Measurements from ENCODE around the gene GPR15.

Gene GPR15

DNA sequence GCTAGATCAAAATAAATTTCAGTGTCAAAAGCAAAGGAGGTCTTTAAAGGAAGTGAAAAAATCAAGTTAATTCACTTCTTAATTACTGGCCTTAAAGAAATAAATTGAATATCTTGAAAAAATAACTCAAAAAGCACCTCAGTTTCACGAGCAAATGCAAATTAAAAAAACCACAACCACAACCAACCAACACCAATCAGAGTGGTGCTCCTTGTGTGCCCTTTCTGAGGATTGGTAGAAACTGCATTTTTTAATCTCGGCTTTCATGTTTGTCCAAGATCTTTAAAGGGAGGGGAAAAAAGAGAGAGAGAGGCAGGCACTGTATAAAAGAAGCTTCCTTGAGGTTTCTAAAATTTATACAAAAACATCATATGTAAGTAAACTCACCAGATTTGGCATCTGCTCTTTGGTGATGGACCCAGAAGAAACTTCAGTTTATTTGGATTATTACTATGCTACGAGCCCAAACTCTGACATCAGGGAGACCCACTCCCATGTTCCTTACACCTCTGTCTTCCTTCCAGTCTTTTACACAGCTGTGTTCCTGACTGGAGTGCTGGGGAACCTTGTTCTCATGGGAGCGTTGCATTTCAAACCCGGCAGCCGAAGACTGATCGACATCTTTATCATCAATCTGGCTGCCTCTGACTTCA is at the start of gene GPR15:
GPR15 (plus strand) TSS at position 357 of the 653 bp plus-strand sequence; CDS start at position 413, 56 bp downstream.
- DNase-seq (ENCODE audit: low spot score): no peak

DNA sequence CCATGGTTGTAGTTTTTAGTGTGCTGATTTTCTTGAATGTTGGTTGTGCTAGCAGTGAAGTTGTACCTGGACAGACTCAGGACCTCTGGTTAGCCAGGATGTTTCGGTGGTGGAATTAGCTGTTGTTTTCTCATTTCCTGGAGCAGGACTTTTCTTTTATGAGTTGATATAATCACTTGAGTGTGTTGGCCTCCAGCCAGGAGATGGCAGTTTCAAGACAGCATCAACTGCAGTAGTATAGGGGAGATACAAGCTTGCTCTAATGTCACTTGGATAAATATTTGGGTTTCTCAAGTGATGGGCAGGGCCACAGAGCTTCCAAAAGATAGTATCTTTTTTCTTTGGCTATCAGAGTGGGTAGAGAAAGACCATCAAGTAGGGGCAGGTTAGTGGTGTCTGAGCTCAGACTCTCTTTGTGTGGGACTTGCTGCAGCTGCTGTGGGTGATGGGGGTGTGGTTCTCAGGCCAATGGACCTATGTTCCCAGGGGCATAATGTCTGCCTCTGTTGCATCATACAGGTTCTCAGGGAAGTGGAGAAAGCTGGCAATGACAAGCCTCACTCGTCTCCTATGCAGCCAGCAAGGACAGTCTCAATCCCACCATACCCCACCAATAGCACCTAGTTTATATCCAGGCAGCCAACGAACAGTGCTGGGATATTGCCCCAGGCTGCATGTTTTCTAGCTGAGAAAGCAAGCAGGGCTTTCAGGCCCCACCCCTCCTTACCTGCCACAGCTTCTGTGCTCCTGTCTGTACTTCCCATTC is 48.9 kb upstream of the GPR15 start:
- DNase-seq (ENCODE audit: low spot score): no peak

DNA sequence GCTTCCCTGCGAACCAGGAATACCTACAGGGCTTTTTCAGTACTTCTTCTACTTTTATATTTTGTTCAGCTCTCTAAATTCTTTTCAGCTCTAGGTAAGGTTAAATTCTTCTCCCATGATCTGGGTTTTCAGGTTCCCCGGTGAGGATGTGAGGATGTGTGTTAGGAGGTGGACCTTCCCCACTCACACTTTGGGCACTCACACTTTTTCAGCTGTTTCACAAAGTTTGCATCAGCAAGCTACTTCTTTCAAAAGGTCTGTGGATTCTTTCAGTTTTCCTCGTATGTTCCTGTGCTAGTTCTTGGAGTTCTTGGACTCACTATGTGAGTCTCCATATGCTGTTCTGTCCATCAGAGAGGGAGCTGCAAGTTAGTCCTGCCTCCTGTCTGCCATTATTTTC is 48.2 kb upstream of the GPR15 start:
- no peak for DNase-seq (ENCODE audit: low spot score)

DNA sequence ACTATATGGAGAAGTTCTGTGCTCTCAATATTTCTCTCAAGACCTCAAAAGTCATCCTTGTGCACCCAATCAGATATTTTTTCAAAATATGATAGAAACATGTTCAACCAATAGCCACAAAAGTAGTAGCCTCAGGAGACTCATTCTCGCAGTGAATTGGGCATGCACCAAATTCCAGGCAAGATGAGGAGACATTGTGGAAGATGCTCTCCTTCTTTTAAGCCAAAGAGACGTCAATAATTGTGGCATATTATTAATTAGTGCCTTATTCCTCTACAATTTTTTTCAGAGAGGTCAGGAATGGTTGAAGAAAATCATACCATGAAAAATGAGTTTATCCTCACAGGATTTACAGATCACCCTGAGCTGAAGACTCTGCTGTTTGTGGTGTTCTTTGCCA is 34.4 kb upstream of the GPR15 start, which contains the start of gene OR5K2:
OR5K2 (plus strand) TSS at position 301 of the 400 bp plus-strand sequence; CDS start at position 301, 0 bp downstream.
- no peak for DNase-seq (ENCODE audit: low spot score)

DNA sequence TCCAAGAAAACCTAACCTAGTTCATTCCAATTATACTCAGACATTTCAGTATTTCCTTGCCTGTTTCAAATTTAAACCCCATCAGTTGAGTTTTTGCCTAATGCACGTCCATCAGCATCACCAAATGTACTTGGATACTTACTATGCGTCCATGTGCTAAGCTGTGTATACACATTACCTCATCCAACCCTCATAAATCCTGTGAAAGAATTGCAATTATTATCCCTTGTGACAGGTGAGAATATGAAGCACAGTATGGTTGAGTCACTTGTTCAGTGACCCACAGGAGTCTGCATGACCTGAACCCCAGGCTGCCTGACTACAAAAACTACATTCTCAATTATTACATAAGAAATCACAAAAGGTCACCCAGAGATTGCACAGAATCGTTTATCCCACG is 31.8 kb upstream of the GPR15 start:
- DNase-seq (ENCODE audit: low spot score): no peak

DNA sequence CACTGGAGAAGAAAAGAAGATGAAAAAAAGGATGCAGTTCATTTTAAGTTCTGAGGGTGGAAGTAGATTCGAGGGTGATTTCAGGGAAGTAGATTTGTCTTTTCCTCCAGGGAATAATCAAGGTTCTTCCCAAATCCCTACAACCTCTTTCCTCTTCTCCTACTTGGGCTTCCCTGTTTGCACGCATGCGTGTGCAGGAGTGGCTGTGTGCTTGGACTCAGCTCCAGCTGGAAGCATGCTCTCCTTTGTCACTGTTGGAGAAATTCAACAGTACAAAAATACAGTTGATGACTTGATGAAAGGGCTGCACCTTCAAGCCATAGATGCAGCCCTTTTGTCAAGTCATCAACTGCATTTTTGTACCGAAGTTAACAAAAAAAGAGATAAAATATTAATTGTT is 30.5 kb upstream of the GPR15 start:
- no peak for DNase-seq (ENCODE audit: low spot score)

DNA sequence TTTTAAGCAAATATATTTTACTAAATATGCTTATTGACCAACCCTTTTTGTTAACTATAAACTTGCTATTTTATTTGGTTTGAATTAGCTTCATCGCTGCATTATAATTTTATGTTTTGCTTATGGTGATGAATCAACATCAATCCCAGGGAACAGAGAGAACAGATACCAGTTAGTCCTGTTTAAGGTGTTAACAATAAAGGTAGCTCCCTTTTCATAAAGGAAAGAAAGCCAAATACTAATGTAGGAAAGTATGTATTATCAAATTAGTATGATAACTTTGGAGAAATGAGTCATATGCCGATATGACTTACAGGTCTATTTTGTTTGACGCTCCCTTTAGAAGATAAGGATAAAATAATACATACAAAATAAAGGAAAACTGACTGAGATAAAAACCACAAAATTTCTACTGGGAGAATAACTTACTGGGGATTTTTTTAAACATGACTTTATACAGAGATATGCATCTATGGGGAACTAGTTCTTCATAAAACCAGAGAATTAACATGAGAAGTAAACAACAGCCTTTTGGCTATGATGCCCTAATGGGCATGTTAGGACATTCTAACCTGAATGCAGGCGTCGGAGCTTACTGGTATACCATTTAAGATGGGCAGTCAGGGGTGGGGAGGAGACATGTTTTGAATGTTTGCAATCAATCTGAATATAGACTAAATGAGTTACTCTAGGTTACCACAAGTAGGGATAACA is 29.8 kb upstream of the GPR15 start:
- DNase-seq (ENCODE audit: low spot score): no peak

DNA sequence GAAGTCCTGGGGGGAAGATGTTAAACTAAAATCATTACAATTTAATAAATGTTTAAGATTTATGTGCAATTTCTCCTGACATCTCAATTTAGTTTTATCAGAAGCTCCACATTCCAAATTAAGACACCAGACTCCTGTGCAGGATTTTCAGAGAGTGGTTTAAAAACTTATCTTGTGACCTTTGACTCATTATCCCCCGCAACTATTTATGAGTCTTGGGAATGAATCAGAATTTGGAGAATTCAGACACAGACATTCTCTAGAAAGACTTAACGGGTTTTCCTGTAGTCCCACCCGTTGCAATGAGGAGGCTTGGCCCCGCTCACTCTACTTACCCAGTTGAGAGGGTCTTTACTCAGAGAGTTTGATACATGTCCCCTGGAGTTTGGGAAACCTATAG is 27.2 kb upstream of the GPR15 start:
- DNase-seq (ENCODE audit: low spot score): no peak

DNA sequence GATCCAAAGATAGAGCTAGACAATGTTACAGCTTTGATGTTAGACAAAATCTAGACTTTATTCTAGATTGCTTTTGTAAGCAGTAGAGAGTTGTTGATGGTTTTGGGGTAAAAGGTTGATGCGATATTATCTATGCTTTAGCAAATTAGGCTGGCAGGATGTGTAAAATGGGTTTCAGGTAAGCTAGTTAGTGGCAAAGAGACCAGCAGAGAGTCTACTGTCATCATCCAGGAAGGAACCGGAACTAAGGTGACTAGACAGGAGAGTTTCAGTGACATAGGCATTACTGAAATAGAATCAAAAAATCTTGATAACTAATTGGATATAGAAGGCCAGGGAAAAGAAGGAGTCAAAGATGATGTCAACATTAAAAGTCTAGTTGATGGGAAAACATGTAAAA is 23.2 kb upstream of the GPR15 start:
- no peak for DNase-seq (ENCODE audit: low spot score)

DNA sequence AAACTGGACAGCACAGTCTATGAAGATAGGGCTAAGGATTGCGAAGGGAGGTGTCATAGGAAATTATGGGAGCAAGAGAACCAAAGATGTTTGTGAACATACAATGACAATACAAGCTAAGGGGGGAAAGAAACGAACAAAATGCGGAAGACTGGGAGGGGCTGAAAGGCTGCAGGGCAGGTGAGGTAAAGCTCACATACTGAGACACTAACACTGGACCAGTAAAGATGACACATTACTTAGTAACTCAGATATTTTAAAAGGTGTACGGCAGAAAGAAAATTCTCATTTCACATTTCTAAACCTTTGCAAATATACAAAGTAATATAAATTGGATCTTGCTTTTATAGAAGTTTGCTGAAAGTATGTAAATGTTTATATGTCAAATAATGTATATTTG is 19.2 kb upstream of the GPR15 start:
- DNase-seq (ENCODE audit: low spot score): no peak

DNA sequence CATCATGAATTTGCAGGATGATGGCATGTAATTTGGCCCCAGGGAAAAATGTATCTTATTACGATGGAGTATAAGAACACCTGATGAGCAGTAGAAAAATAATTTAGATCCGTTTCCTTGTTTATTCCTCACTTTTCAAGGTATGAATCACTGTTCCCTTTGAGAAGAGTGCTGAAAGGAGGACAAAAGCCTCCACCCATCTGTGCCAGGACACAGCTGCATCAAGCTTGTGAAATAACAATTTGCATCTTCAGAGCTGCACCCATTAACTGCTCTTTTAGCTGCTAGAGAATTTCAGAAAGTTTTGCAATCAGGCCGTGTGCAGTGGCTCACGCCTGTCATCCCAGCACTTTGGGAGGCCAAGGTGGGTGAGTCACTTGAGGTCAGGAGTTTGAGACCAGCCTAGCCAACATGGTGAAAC is 18.7 kb upstream of the GPR15 start:
- DNase-seq (ENCODE audit: low spot score): no peak

DNA sequence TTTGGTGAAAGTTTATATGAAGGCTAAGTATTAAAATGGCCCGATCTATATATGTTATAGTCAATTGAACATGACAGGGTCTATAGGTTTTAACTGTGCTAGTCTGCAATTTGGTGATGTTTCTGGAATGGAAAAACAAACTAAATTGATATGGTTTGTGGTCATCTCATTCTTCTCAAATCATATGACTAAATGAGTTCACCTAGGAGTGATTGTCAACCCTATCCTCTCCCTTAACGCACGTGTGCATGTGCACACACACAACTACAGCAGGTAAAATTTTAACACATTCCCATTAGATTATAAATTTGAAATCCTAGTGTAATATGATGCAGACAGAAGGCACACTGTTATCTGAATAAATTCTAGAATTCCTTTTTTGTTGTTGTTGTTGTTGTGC is 18.0 kb upstream of the GPR15 start:
- no peak for DNase-seq (ENCODE audit: low spot score)

DNA sequence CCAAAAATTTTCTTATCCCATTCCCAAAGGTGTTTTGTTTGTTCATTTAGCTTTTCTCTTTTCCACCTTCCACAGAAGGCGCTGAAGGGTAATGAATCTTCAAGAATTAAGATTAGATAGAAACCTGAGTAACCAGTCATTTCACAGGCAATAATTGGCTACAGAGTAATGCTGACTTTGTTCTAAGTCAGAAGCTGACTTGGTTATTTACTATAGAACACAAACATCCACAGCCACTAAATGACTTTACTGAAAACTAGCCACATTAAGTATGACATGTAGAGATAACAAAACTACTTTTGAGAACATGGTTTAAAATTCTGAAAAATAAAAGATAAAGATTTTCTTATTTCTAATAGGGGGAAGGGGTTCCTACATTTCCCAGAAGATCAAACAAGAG is 16.8 kb upstream of the GPR15 start:
- no peak for DNase-seq (ENCODE audit: low spot score)

DNA sequence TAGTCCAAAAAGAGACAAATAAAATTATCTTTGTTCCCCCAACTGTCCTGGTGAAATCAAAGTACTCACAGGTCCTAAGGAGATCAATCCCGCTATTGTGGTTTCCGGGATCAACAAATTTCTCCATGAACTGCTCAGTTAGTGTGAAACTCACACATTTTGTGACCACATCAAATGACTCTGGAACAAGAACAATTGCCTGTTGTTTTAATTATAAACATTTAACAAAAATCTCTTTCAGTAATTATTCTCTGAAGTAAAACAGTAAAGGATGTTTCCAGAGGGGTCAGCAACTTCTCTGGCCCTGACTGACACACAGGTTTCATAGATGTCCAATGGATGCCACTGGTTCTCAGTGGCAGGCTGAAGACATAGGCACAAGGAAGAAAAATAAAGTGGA is 13.0 kb upstream of the GPR15 start:
- peak; percentile 88 for DNase-seq (ENCODE audit: low spot score)

DNA sequence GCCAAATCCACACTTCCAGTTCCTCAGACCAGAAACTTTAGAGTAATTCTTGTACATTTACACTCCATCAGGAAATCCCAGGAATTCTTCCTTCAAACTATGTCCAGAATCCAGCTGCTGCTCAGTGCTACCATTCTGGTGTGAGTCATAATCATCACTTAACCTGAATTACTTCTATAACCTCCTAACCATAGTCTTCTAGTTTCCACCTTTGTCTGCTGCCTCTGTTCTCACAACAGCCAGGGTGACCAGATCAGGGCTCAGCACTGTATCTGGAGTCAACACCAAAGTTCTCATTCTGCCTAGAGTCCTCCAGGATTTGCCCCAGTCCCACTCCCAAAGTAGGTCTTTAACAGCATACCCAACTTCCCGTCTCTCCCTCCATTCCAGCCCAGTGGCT is 12.4 kb upstream of the GPR15 start:
- DNase-seq (ENCODE audit: low spot score): no peak

DNA sequence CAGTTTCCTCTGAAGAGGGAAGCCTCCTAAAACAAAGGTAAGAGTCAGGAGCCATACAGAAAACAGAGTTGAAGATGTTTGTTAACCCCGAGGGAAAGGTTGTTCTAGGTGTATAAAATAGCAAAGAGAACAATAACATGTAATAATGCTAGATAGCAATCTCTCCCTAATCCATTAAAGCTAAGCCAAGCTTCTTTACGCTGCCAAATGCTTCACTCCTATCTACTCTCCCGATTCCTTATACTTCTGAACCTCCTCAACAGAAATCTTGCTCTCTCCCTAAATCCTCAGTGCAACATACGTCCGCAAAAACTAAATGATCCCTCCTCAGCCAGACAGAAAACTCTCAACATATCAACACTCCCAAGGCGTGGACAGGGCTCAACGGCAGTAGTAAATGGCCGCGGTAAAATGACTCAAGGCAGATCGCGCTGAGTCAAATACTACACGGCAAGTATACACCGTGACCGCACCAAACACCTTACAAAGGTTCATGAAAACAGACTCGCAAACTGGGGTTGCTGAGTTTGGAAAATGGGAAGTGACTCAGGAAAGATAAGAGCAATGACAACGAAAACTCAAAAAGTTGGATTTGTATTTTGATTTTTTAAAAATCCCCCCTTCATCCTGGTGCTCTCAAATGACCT is 9.8 kb upstream of the GPR15 start:
- DNase-seq (ENCODE audit: low spot score): no peak

DNA sequence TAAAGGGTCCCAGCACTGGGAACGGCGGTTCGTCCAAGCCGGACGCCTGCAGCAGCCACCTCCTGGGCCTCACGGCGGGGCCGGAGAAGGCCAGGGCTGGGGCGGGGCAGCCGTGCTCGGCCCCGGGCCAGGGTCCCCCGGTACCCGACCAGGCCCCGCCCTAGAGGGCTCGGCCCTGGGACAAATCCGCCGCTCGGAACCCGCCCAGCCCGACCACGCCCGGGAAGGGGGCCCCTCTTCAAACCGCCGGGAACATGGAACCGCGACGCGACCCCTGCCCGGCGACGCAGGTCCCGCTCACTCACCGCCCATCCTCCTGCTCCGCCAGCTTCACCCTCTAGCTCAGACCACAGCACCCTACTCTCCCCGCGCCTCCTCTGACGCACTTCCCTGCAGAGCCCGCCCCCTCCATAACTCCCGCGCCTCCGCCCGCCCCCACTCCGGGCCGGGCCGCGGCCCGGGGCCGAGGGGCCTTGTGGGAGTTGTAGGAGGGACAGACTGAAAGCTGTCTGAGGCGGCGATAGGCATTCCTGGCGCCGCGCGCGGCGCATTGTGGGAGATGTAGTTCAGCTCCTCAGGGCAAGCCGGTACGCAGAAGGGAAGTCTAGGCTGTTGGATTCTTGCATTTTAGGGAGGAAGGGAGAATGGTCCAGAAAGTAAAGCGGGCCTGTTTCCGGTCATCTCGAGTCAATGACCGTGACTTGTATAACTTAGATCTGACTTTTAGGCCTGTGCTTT is 9.1 kb upstream of the GPR15 start, which contains the start of gene CLDND1:
CLDND1 (minus strand) TSS at position 359 of the 738 bp plus-strand sequence. CDS start 1,478 bp downstream, outside the sequence.
- peak; percentile 99 for DNase-seq (ENCODE audit: low spot score)

DNA sequence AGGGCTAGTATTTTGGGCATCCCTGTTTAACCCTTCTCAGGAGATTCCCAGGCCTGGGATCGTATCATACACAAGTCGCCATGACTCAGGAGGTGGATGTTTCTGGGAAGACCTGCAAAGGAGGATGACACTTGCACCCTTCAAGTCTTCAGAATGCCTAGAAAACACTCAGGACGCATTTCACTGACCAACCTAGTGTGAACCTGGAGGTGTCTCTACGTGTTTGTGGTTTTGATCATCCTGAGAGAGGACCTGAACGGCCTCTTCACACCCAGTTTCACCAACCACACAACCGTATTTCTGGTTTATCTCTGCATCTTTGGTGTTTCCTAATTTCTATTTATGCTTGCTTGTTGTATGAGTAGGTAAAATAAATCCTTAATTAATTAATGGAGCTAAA is 6.3 kb upstream of the GPR15 start:
- DNase-seq (ENCODE audit: low spot score): no peak

DNA sequence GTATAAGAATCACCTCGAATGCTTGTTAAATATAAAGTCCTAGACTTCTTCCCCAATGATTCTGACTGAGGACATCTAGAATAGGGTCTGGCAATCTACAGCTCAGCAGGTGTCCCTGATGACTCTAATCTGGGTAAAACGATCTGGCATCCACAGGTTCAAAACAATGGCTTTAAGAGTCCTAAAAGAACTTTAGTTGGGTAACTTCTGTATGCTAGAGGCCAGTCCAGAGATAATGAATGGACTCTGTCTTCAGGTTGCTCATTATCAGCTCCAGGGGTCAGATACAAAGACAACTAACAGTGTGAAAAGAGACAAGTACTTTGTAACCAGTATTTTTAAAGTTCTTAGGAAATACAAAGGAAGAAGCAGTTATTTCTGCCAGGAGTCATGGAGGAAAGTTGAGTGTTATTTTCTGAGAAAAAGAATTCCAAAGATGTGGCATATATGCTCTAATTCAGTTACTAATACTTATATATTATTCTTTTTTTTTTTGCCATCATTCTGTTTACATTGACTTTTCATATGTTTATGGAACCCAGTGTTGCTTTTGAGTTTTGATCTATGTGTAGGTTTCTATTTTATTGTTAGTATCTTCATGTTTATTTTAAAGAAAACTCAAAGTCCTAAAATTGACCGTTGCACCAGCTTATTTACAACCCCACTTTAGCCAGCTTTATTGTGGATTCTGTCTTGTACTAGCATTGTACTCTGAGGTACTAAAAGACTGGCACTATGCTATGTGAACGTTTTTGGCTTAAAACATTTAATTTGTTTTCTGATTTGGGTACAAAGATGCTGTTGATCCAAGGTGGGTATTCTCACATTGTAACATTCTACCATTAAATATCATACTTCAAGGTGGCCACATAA is 3.1 kb upstream of the GPR15 start:
- no peak for DNase-seq (ENCODE audit: low spot score)

DNA sequence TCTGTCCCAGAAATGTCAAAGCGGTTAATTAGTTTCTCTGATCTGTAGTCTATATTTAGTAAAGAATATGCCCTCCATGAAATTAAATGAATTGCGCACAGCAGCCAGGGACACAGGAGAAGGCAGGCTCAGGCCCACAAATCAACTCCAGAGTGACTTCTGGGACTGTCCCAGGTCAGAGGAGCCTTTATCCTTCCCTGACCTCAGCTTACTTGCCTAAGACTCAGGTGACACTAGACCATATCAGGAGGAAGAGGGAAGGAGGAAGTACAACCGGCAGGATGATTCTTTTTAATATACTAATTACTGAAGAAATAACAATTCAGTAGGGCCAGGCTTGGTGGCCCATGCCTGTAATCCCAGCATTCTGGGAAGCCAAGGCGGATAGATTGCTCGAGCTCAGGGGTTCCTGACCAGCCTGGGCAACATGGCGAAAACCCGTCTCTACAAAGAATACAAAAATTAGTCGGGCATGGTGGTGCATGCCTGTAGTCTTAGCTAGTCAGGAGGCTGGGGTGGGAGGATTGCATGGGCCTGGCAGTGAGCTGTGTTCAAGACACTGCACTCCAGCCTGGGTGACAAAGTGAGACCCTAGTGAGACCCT is 1.8 kb upstream of the GPR15 start:
- DNase-seq (ENCODE audit: low spot score): no peak
